Heart right ventricle (tissue), 16 donors: ENCODE data around the gene SUPT7L. TPM values are rescaled to one million over a fixed set of nuclear protein-coding genes. Genes with fewer than 3 reads are reported as not detected.

Experiments
- ATAC-seq, 8 donors: fragments of 200-7000 bp; cut with Tn5 transposase; one replicate each; pipeline ENCODE4 v1.9.1; 2020; ENCODE audit warnings: mild to moderate bottlenecking in 8 of 8, moderate library complexity in 8 of 8, moderate number of reproducible peaks in 1 of 8
- DNase-seq, 2 donors: peaks; one replicate each; pipeline ENCODE4 v3.0.0-alpha.2; 2020
- H3K27ac ChIP-seq, 10 donors: fragments of 200-600 bp; sonication (generic) in 2 of 10; one replicate each; pipeline versions ENCODE4 v1.5.0 to v1.8.0; 2020 to 2022; ENCODE audit warnings: mild to moderate bottlenecking in 3 of 10
- H3K27me3 ChIP-seq, 7 donors: fragments of 200-600 bp; one replicate each; pipeline ENCODE4 v1.8.0; 2021 to 2022; ENCODE audit warnings: mild to moderate bottlenecking in 2 of 7
- H3K36me3 ChIP-seq, 9 donors: fragments of 200-600 bp; sonication (generic) in 1 of 9; one replicate each; pipeline versions ENCODE4 v1.5.0 to v1.8.0; 2020 to 2022; ENCODE audit warnings: mild to moderate bottlenecking in 2 of 9
- H3K4me1 ChIP-seq, 9 donors: fragments of 200-600 bp; sonication (generic) in 1 of 9; one replicate each; pipeline versions ENCODE4 v1.5.0 to v1.8.0; 2020 to 2022; ENCODE audit warnings: mild to moderate bottlenecking in 4 of 9
- H3K4me3 ChIP-seq, 10 donors: fragments of 200-600 bp; sonication (generic) in 2 of 10; one replicate each; pipeline versions ENCODE4 v1.5.0 to v1.8.0; 2020 to 2022; ENCODE audit warnings: mild to moderate bottlenecking in 7 of 10, moderate library complexity in 2 of 10
- H3K9me3 ChIP-seq, 11 donors: fragments of 200-600 bp in 10 of 11; sonication (generic) in 2 of 11; one replicate each; pipeline versions ENCODE4 v1.5.0 to v1.8.0; 2013 to 2022; ENCODE audit warnings: mild to moderate bottlenecking in 2 of 11, control low read depth in 1 of 11, moderate library complexity in 1 of 11
- WGBS, 2 donors: extraction: QIAGEN DNeasy Blood & Tissue Kit; methylation state at CpG; one replicate each; pipeline ENCODE4 v1.1.7; 2013; ENCODE audit warnings: inconsistent platforms in 1 of 2; 5-methylcytosine and 5-hydroxymethylcytosine counted together
- intact Hi-C, 10 donors: fragments of 100-400 bp; cut with DNase I; formaldehyde crosslinking; loops; one replicate each; pipeline versions ENCODE4 v1.11.1 to v1.14.2; 2022
- polyA plus RNA-seq, 2 donors: library from polyadenylated mRNA; stranded (reverse); fragments of 200-250 nt; gene quantifications; one replicate each; pipeline ENCODE4 v1.2.3, GENCODE V29; 2013
- total RNA-seq, 10 donors: library from RNA; stranded (reverse); fragmentation: NEBNext Ultra II Directional in 3 of 10; extraction: Animal tissue kit (Norgen Biotek cat#: 25700) in 3 of 10; gene quantifications; one replicate each; pipeline versions ENCODE4 v1.2.1 to v1.2.4, GENCODE V29; 2021 to 2023
- TF ChIP-seq, protein P1 (sequence below), 9 donors: fragments of 200-600 bp; sonication (generic) in 2 of 9; IDR thresholded peaks; one replicate each; pipeline versions ENCODE4 v1.5.0 to v1.8.0; 2021 to 2022; ENCODE audit warnings: antibody characterized with exemption in 9 of 9, mild to moderate bottlenecking in 5 of 9, moderate library complexity in 1 of 9
- donor health status: Arrhythmogenic right ventricular cardiomyopathy.
- donor health status: ischemic (EF 13 %, LVEDD 7.1; RV severe dilation, severe dysfunction).
- donor health status: healthy with polysubstance abuse.
- donor health status: DM: no; HTN: yes; CAD: no.
- donor health status: DM: no; HTN: no; CAD: no.
- donor health status: ischemic (EF 25% LVEDD 6.9; RV normal size, moderate dysfunction).
- donor health status: ischemic (EF 25% LVEDD 5.7; RV mildly dilated, moderate dysfunction).
- donor health status: healthy.
- donor health status: DM: yes; HTN: yes; CAD: no.
- donor health status: Ischemic cardiomyopathy.
- donor health status: ischemic (EF 35%, LVEDD 5.7; RV mildly dilated, moderate dysfunction).
- donor health status: nonischemic (EF 11% LVEDD 7.7; RV severe dilation, severe dysfunction).
- donor health status: DM: yes; HTN: yes; CAD: no.
- donor health status: PGD.
- donor health status: ischemic (EF 29% LVEDD 5.4; RV normal size, mild dysfunction).
- donor health status: nonischemic (EF 23%, LVEDD 6.1; RV moderate dilation, normal function).

The SUPT7L gene
- total and polyA plus RNA-seq, 12 donors, result 18.4 to 42.3 (median 26.0) TPM

DNA sequence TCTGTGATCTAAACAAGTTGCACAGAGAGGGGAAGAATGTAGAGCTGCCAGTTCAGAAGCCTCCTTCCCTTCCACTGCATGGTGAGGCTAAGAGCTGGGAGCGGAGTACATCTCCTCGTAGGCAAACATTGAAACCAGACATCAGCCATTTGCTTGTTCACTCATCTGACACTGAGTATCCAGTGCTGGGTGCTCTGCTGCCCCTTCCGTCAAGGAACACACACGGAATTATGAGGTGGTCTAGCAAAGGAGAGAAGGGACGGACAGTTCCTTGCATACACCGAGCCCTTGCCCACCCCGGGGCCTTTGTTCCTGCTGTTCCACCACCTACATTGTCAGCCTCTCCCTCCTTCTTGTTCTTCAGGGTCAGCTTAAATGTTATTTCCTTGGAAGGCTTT is 44.8 kb upstream of the SUPT7L start:
- Histone ChIP-seq H3K4me3 (no peak overlapping the region), H3K36me3 (no peaks in the 10 kb centered on the region), H3K4me1 (peaks cover 7 to 54% (median 28%) of the 10 kb centered on the region in 9 donors), H3K27ac (peak overlapping the region in 2 of 10 donors; percentile 79 to 81), H3K27me3 (no peaks in the 10 kb centered on the region), H3K9me3 (no peaks in the 10 kb centered on the region)
- DNase-seq (no peak), ATAC-seq (no peak)
- TF ChIP-seq, protein P1, sequence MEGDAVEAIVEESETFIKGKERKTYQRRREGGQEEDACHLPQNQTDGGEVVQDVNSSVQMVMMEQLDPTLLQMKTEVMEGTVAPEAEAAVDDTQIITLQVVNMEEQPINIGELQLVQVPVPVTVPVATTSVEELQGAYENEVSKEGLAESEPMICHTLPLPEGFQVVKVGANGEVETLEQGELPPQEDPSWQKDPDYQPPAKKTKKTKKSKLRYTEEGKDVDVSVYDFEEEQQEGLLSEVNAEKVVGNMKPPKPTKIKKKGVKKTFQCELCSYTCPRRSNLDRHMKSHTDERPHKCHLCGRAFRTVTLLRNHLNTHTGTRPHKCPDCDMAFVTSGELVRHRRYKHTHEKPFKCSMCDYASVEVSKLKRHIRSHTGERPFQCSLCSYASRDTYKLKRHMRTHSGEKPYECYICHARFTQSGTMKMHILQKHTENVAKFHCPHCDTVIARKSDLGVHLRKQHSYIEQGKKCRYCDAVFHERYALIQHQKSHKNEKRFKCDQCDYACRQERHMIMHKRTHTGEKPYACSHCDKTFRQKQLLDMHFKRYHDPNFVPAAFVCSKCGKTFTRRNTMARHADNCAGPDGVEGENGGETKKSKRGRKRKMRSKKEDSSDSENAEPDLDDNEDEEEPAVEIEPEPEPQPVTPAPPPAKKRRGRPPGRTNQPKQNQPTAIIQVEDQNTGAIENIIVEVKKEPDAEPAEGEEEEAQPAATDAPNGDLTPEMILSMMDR (IDR thresholded peaks at IDR 0.05), result no peak
- intact Hi-C loops, result loop anchor here in 3 of 10 donors (5.0 to 10.0 kb wide), 4 partner anchors 684 to 744 kb away; partner anchors contain the start of gene FOSL2 (in 2 of the 3)
- WGBS, 2 donors, result 91 to 93% methylated on average over 7 of the region's 7 CpGs

DNA sequence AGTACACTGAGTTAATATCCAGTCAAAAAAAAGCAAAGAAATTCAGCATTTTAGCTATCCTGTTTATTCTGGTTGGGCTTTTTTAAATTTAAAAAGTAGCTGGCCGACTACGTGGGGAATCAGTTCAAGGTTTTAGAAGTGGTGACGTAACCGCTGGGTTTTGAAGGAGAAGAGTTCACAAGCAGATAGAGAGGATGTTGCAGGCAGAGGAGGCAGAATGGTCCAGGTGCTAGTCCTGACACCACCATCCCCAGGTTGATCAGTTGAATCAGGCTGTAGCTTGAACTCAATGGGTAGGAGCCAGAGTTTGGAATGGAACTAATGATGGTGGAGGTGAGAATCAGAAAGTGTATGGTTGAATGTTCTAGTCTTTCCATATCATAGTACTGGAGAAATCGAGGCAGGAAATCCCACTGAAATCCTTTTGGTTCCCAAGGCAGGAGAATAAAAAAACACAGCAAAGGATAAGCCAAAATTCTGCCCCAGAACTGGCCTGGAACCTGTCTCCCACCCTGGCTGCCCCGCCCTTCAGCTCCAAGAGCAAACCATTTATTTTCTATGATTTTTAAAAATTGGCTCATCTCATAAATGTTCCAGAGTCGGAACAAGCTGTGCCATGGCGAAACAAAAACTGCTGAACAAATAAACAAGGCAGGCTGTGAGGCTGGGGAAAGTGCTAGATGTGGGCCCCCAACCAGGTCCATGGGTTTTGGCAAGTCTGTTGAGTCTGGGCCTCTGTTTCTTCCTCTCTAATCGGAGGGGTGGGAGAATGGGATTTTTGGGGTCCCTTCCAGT is 44.2 kb upstream of the SUPT7L start:
- H3K4me3 ChIP-seq, result no peak overlapping the region
- peaks cover 7 to 54% (median 28%) of the 10 kb centered on the region in 9 donors for H3K4me1 ChIP-seq
- TF ChIP-seq, protein P1 (IDR thresholded peaks at IDR 0.05), result no peak
- H3K9me3 ChIP-seq, result no peaks in the 10 kb centered on the region
- intact Hi-C loops, result loop anchor here in 4 of 10 donors (2.0 to 10.0 kb wide), 5 partner anchors 683 to 745 kb away; partner anchors contain the start of gene FOSL2 (in 2 of the 4)
- ATAC-seq (no peak), DNase-seq (no peak)
- H3K36me3 ChIP-seq, result no peaks in the 10 kb centered on the region
- 81 to 84% methylated on average over 9 of the region's 9 CpGs for WGBS, 2 donors
- H3K27me3 ChIP-seq, result no peaks in the 10 kb centered on the region
- peak overlapping the region in 5 of 10 donors; percentile 59 to 81 (median 79) for H3K27ac ChIP-seq

- H3K27me3 ChIP-seq, result no peaks in the 10 kb centered on the region
- TF ChIP-seq, protein P1 (IDR thresholded peaks at IDR 0.05), result no peak
- WGBS, 2 donors, result 22 to 25% methylated on average over 4 of the region's 4 CpGs
- peak overlapping the region; percentile 40 to 82 (median 78) for H3K27ac ChIP-seq
- no peak overlapping the region for H3K4me3 ChIP-seq
- ATAC-seq (peak; percentile 70 to 92 (median 86)), DNase-seq (peak; percentile 27 to 70)
- intact Hi-C loops, result loop anchor here in 5 of 10 donors (2.0 to 10.0 kb wide), 6 partner anchors 685 to 747 kb away; partner anchors contain the start of gene FOSL2 (in 2 of the 5)
- H3K36me3 ChIP-seq, result no peaks in the 10 kb centered on the region
- H3K9me3 ChIP-seq, result no peaks in the 10 kb centered on the region
- H3K4me1 ChIP-seq, result peaks cover 7 to 55% (median 28%) of the 10 kb centered on the region in 9 donors
Measured at GRCh38 chr2:27705851-27706622, 42.6 kb upstream of the SUPT7L start.

DNA sequence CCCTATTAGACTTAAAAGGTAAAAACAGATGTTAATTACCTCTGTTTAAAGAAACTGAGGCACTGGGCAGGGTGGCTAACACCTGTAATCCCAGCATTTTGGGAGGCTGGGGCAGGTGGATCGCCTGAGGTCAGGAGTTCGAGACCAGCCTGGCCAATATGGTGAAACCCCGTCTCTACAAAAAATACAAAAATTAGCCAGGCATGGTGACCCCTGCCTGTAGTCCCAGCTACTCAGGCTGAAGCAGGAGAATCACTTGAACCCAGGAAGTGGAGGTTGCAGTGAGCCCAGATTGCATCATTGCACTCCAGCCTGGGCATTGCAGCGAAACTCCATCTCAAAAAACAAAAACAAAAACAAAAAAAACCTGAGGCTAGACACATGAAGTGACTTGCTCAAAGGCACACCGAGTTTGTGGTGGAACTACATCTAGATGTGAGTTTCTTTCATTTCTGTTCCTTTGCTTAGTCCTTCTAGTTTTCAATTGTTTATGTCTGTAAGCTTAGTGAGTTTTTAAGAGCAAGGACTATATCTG is 41.0 kb upstream of the SUPT7L start:
- ATAC-seq (no peak), DNase-seq (no peak)
- intact Hi-C loops, result loop anchor here in 8 of 10 donors (2.0 to 10.0 kb wide), 6 partner anchors 690 to 753 kb away; partner anchors contain the start of gene FOSL2 (in 1 of the 8)
- TF ChIP-seq, protein P1 (IDR thresholded peaks at IDR 0.05), result no peak
- Histone ChIP-seq H3K9me3 (no peaks in the 10 kb centered on the region), H3K27me3 (no peaks in the 10 kb centered on the region), H3K36me3 (no peaks in the 10 kb centered on the region), H3K4me3 (no peak overlapping the region), H3K27ac (peak overlapping the region in 4 of 10 donors; percentile 36 to 82 (median 80)), H3K4me1 (peaks cover 7 to 46% (median 28%) of the 10 kb centered on the region in 9 donors)
- 88 to 91% methylated on average over 5 of the region's 5 CpGs for WGBS, 2 donors
